H1 (cell line): ENCODE results near the gene FKBP1B. TPM values are rescaled to one million over a fixed set of nuclear protein-coding genes. Genes with fewer than 3 reads are reported as not detected.

Source experiments
- CTCF ChIA-PET: fragments of 300-600 bp; sonication (Branson Sonifier 250); formaldehyde crosslinking; loops from one replicate; lab custom pipeline; 2021; ENCODE audit not compliant: partially characterized antibody; lab: Charles Lee
- POLR2A ChIA-PET: fragments of 300-600 bp; sonication (Branson Sonifier 250); formaldehyde crosslinking; loops from one replicate; lab custom pipeline; 2021; ENCODE audit warnings: inconsistent platforms; ENCODE audit not compliant: partially characterized antibody; lab: Charles Lee
- DNase-seq, 2 experiments: peaks; one replicate each; pipeline versions ENCODE4 v3.0.0 to v3.0.0-alpha.2; 2010 to 2022; ENCODE audit warnings: low spot score in 2 of 2, low read depth in 1 of 2, mixed read lengths in 1 of 2
- FAIRE-seq: peaks from 2 replicates; lab custom pipeline; 2011; peaks lifted over from hg19 to GRCh38; lab: Jason Lieb, UNC
- H2AFZ ChIP-seq: 2 replicates; pipeline ENCODE4 v1.8.1; 2012; ENCODE audit warnings: low read length, inconsistent platforms
- H2AK5ac ChIP-seq: 2 replicates; pipeline ENCODE4 v1.6.1; 2013; ENCODE audit warnings: low read depth, low read length
- H2BK120ac ChIP-seq: replicated peaks from 2 replicates; pipeline ENCODE3; 2013; ENCODE audit warnings: low read depth, low read length, inconsistent platforms
- H2BK12ac ChIP-seq: 2 replicates; pipeline ENCODE4 v1.6.1; 2013; ENCODE audit warnings: low read depth, low read length
- H2BK15ac ChIP-seq: 2 replicates; pipeline ENCODE4 v1.6.1; 2013; ENCODE audit warnings: low read length
- H2BK20ac ChIP-seq: 2 replicates; pipeline ENCODE4 v1.6.1; 2013; ENCODE audit warnings: low read length
- H2BK5ac ChIP-seq: 2 replicates; pipeline ENCODE4 v1.6.1; 2013; ENCODE audit warnings: low read depth, low read length
- H3K14ac ChIP-seq: 2 replicates; pipeline ENCODE4 v1.6.1; 2013; ENCODE audit warnings: inconsistent platforms; ENCODE audit not compliant: insufficient read length
- H3K18ac ChIP-seq: 2 replicates; pipeline ENCODE4 v1.6.1; 2013; ENCODE audit warnings: low read length; ENCODE audit errors: extremely low read depth
- H3K23ac ChIP-seq: 2 replicates; pipeline ENCODE4 v1.6.1; 2013; ENCODE audit warnings: inconsistent platforms; ENCODE audit not compliant: insufficient read length
- H3K23me2 ChIP-seq: 2 replicates; pipeline ENCODE4 v1.6.1; 2013; ENCODE audit warnings: low read depth, low read length
- H3K27ac ChIP-seq: 2 replicates; pipeline ENCODE4 v1.6.1; 2011; ENCODE audit warnings: low read depth, low read length, inconsistent platforms
- H3K27me3 ChIP-seq, 4 experiments: replicated peaks in 1 of 4; 1 replicate in 1 of 4; 2 replicates in 3 of 4; pipeline versions ENCODE4 v1.6.1 to v1.8.1; 2011 to 2013; ENCODE audit warnings: low read length in 3 of 4, mild to moderate bottlenecking in 3 of 4, inconsistent platforms in 2 of 4, mixed read lengths in 2 of 4, moderate library complexity in 1 of 4; ENCODE audit not compliant: control insufficient read depth in 3 of 4, insufficient read depth in 3 of 4; ENCODE audit errors: extremely low read depth in 1 of 4
- H3K36me3 ChIP-seq, 4 experiments: 2 replicates each; pipeline versions ENCODE4 v1.6.1 to v1.8.1; 2011 to 2013; ENCODE audit warnings: mild to moderate bottlenecking in 4 of 4, low read length in 3 of 4, moderate library complexity in 2 of 4, control low read depth in 1 of 4, inconsistent platforms in 1 of 4; ENCODE audit not compliant: insufficient read depth in 4 of 4, control insufficient read depth in 2 of 4
- H3K4ac ChIP-seq: replicated peaks from 2 replicates; pipeline ENCODE3; 2013; ENCODE audit warnings: low read length, low read depth, mixed read lengths, inconsistent platforms; ENCODE audit not compliant: insufficient read length
- H3K4me1 ChIP-seq, 4 experiments: replicated peaks in 1 of 4; 1 replicate in 1 of 4; 2 replicates in 3 of 4; pipeline versions ENCODE4 v1.6.1 to v1.8.1; 2011 to 2013; ENCODE audit warnings: low read length in 3 of 4, inconsistent platforms in 2 of 4, mixed read lengths in 1 of 4; ENCODE audit not compliant: insufficient read depth in 4 of 4, control insufficient read depth in 3 of 4
- H3K4me2 ChIP-seq, 2 experiments: 2 replicates each; pipeline versions ENCODE4 v1.6.1 to v1.8.1; 2011 to 2013; ENCODE audit warnings: low read depth in 2 of 2, low read length in 2 of 2, control low read depth in 1 of 2, inconsistent platforms in 1 of 2, mild to moderate bottlenecking in 1 of 2; ENCODE audit not compliant: insufficient read depth in 1 of 2
- H3K4me3 ChIP-seq, 4 experiments: fragments of 200-600, 300-600 bp in 1 of 4; sonication (generic), shearing (Covaris generic), sonication (Bioruptor Twin) in 1 of 4; 2 replicates each; pipeline versions ENCODE4 v1.5.1 to v1.8.1; 2011 to 2016; ENCODE audit warnings: low read length in 4 of 4, low read depth in 3 of 4, control low read depth in 2 of 4, inconsistent platforms in 2 of 4, mild to moderate bottlenecking in 2 of 4, mixed read lengths in 1 of 4, moderate library complexity in 1 of 4; ENCODE audit not compliant: insufficient read depth in 2 of 4; ENCODE audit errors: extremely low read depth in 1 of 4
- H3K56ac ChIP-seq: replicated peaks from 2 replicates; pipeline ENCODE3; 2013; ENCODE audit warnings: low read depth, mild to moderate bottlenecking, mixed read lengths, low read length, inconsistent platforms; ENCODE audit not compliant: insufficient read length
- H3K79me1 ChIP-seq: 2 replicates; pipeline ENCODE4 v1.6.1; 2013; ENCODE audit warnings: low read depth, low read length, control low read depth
- H3K79me2 ChIP-seq, 2 experiments: 2 replicates each; pipeline versions ENCODE4 v1.6.1 to v1.8.1; 2012 to 2013; ENCODE audit warnings: low read length in 2 of 2, mild to moderate bottlenecking in 2 of 2, inconsistent platforms in 1 of 2; ENCODE audit not compliant: insufficient read depth in 2 of 2, control insufficient read depth in 1 of 2
- H3K9ac ChIP-seq, 4 experiments: replicated peaks in 1 of 4; 1 replicate in 1 of 4; 2 replicates in 3 of 4; pipeline versions ENCODE4 v1.6.1 to v1.8.1; 2011 to 2013; ENCODE audit warnings: low read depth in 3 of 4, low read length in 3 of 4, control low read depth in 2 of 4, mild to moderate bottlenecking in 2 of 4, moderate library complexity in 2 of 4, inconsistent platforms in 1 of 4; ENCODE audit errors: extremely low read depth in 1 of 4
- H3K9me3 ChIP-seq, 2 experiments: 2 replicates each; pipeline versions ENCODE4 v1.6.1 to v1.8.1; 2012 to 2013; ENCODE audit warnings: mild to moderate bottlenecking in 2 of 2, moderate library complexity in 2 of 2, control low read depth in 1 of 2, inconsistent platforms in 1 of 2, low read depth in 1 of 2, low read length in 1 of 2, mixed read lengths in 1 of 2; ENCODE audit not compliant: insufficient read depth in 2 of 2
- H4K20me1 ChIP-seq, 2 experiments: replicated peaks in 1 of 2; 2 replicates each; pipeline versions ENCODE3 to v1.8.1; 2011 to 2013; ENCODE audit warnings: inconsistent platforms in 2 of 2, low read length in 2 of 2, mild to moderate bottlenecking in 1 of 2; ENCODE audit not compliant: insufficient read depth in 2 of 2, control insufficient read depth in 1 of 2
- H4K5ac ChIP-seq: 2 replicates; pipeline ENCODE4 v1.6.1; 2013; ENCODE audit warnings: low read length, low read depth, mixed read lengths, inconsistent platforms; ENCODE audit not compliant: insufficient read length
- H4K8ac ChIP-seq: 2 replicates; pipeline ENCODE4 v1.8.0; 2013; ENCODE audit warnings: mild to moderate bottlenecking, moderate library complexity, low read length, inconsistent platforms; ENCODE audit not compliant: insufficient read depth; ENCODE audit errors: extremely low read depth
- H4K91ac ChIP-seq: replicated peaks from 2 replicates; pipeline ENCODE3; 2013; ENCODE audit warnings: low read length, mixed read lengths, inconsistent platforms; ENCODE audit not compliant: insufficient read length
- ASH2L ChIP-seq: fragments of 200-600, 300-600 bp; sonication (generic); IDR thresholded peaks from one replicate; pipeline ENCODE4 v1.7.1; 2017; ENCODE audit warnings: low read length
- BACH1 ChIP-seq: IDR thresholded peaks from 2 replicates; pipeline ENCODE4 v1.6.1; 2012; ENCODE audit warnings: low read length, improper control_type of control experiment
- CBX5 ChIP-seq: fragments of 300-800, 300-1000 bp; sonication (generic); IDR thresholded peaks from 2 replicates; pipeline ENCODE4 v1.7.1; 2016; ENCODE audit warnings: antibody characterized with exemption, low read length, low read depth
- GTF2F1 ChIP-seq: IDR thresholded peaks from 2 replicates; pipeline ENCODE4 v1.6.1; 2012; ENCODE audit warnings: low read depth, low read length, improper control_type of control experiment, borderline replicate concordance
- KDM1A ChIP-seq: fragments of 200-600, 300-600 bp; sonication (generic); IDR thresholded peaks from 2 replicates; pipeline ENCODE4 v1.7.1; 2016; ENCODE audit warnings: mild to moderate bottlenecking, low read length, borderline replicate concordance
- RFX5 ChIP-seq: IDR thresholded peaks from 2 replicates; pipeline ENCODE4 v1.6.1; 2011; ENCODE audit warnings: low read depth, low read length, improper control_type of control experiment, borderline replicate concordance
- RXRA ChIP-seq: IDR thresholded peaks from 2 replicates; pipeline ENCODE4 v1.6.1; 2011; ENCODE audit warnings: low read depth, mild to moderate bottlenecking, low read length, moderate library complexity; ENCODE audit not compliant: insufficient read depth
- SIX5 ChIP-seq: IDR thresholded peaks from 2 replicates; pipeline ENCODE4 v1.6.1; 2011; ENCODE audit warnings: mild to moderate bottlenecking, low read depth, low read length
- TAF7 ChIP-seq: optimal IDR thresholded peaks from 2 replicates; pipeline ENCODE3; 2011; ENCODE audit warnings: low read depth, mild to moderate bottlenecking, inconsistent platforms, low read length, moderate library complexity, borderline replicate concordance
- TEAD4 ChIP-seq: IDR thresholded peaks from 2 replicates; pipeline ENCODE4 v1.6.1; 2012; ENCODE audit warnings: low read depth, low read length, inconsistent platforms, mixed read lengths
- WGBS, 2 experiments: shearing (Covaris generic) in 1 of 2; methylation state at CpG; one replicate each; pipeline versions ENCODE4 v1.1.6 to v1.1.7; 2013 to 2015; ENCODE audit warnings: low lambda C conversion rate in 2 of 2, mixed read lengths in 2 of 2, inconsistent platforms in 1 of 2, low coverage in 1 of 2, missing lambda C conversion rate in 1 of 2; ENCODE audit not compliant: insufficient replicate concordance in 2 of 2, insufficient coverage in 1 of 2, insufficient read length in 1 of 2; ENCODE audit errors: extremely low coverage in 1 of 2, missing lambda C conversion rate in 1 of 2; 5-methylcytosine and 5-hydroxymethylcytosine counted together
- polyA plus RNA-seq, 7 experiments: library from polyadenylated mRNA; depleted of rRNA in 3 of 7; stranded (reverse) in 5 of 7; unstranded in 2 of 7; fragments of >200 nt in 5 of 7; fragments of 200-250 nt in 2 of 7; gene quantifications; 1 replicate in 5 of 7; 2 replicates in 1 of 7; 4 replicates in 1 of 7; pipeline versions ENCODE4 v1.2.1 to v1.2.3, GENCODE V29; 2011 to 2013; ENCODE audit warnings: missing spikeins in 2 of 7, mixed read lengths in 2 of 7
- total RNA-seq: library from RNA; stranded (reverse); fragmentation: NEBNext Ultra II Directional; extraction: Animal tissue kit (Norgen Biotek cat#: 25700); gene quantifications from 2 replicates; pipeline ENCODE4 v1.2.1, GENCODE V29; 2021
- TF ChIP-seq, protein P1 (sequence below): IDR thresholded peaks from 2 replicates; pipeline ENCODE4 v1.6.1; 2012; ENCODE audit warnings: inconsistent platforms
- TF ChIP-seq, protein P2 (sequence below): IDR thresholded peaks from 2 replicates; pipeline ENCODE4 v1.6.1; 2012; ENCODE audit warnings: inconsistent platforms

FKBP1B gene
- total and polyA plus RNA-seq, 2 of the 8 experiments (the other 6 are each of a cell fraction or from before 2014, with no cell fraction given): 50.8 to 151 TPM

DNA sequence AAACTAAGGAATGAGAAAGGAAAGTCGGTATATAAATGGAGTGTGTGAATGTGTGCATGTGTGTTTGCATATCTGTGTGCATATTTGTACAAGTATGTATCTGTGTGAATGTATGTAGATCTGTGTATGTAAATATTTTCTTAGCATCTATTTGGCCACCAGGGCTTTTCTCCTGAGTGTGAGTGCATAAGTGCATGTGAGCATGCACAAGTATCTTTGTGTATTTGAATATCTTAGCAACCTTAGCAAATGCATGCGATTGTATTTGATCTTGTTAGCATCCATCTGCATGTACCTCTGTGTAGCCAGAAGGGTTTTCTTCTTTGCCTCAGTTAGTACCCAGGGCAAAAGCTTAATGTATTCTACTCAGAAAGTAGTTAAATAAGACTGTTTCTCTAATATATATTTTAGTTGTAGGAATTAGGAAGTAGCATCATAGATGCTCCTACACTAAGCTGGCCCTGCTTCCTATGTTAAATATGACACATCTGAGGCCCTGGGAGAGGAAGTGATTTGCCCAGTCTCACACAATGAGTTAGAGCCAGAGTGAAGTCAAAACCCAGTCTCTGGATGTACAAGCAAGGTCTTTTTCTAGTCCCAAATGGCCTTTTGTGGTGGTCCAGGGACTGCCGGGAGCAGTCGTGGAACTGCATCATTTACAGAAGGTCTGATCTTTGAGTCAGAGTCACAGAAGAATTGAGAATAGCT is 9.2 kb downstream of the FKBP1B start:
- H3K79me2 ChIP-seq: no peaks in the 10 kb centered on the region
- H2BK12ac ChIP-seq: no peak overlapping the region
- H3K56ac ChIP-seq: peak overlapping the region; percentile 79
- TF ChIP-seq ASH2L (no peak), CBX5 (no peak), RXRA (no peak), TEAD4 (no peak), RFX5 (no peak), KDM1A (no peak), SIX5 (no peak), GTF2F1 (no peak), BACH1 (no peak), TAF7 (no peak)
- TF ChIP-seq, protein P1, sequence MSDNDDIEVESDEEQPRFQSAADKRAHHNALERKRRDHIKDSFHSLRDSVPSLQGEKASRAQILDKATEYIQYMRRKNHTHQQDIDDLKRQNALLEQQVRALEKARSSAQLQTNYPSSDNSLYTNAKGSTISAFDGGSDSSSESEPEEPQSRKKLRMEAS: no peak
- TF ChIP-seq, protein P2, sequence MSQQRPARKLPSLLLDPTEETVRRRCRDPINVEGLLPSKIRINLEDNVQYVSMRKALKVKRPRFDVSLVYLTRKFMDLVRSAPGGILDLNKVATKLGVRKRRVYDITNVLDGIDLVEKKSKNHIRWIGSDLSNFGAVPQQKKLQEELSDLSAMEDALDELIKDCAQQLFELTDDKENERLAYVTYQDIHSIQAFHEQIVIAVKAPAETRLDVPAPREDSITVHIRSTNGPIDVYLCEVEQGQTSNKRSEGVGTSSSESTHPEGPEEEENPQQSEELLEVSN: no peak

More for the DNA sequence above, 9.2 kb downstream of the FKBP1B start:
- peaks cover 0 to 22% (median 6%) of the 10 kb centered on the region in 4 experiments; a peak in 4 of 8 replicates for H3K36me3 ChIP-seq
- H3K4me3 ChIP-seq: no peak overlapping the region
- FAIRE-seq (no peak), DNase-seq (no peak)
- no peak overlapping the region for H3K9ac ChIP-seq
- H3K27me3 ChIP-seq: no peaks in the 10 kb centered on the region
- no peak overlapping the region for H3K23ac ChIP-seq
- no peak overlapping the region for H2AFZ ChIP-seq
- no peaks in the 10 kb centered on the region for H3K79me1 ChIP-seq
- H3K9me3 ChIP-seq: no peaks in the 10 kb centered on the region
- no peak overlapping the region for H2BK5ac ChIP-seq
- H2BK120ac ChIP-seq: no peak overlapping the region
- H3K4me1 ChIP-seq: no peaks in the 10 kb centered on the region
- no peak overlapping the region for H2AK5ac ChIP-seq
- 85% methylated on average over 4 of the region's 4 CpGs; no CpG with 5 or more reads in 1 of the 2 experiments for WGBS, 2 experiments
- no peak overlapping the region for H4K91ac ChIP-seq
- H3K18ac ChIP-seq: no peak overlapping the region
- ChIA-PET POLR2A (interaction anchor here (0.7 to 1.8 kb wide), 3 partner anchors 8 to 17 kb away, joined by 3 to 13 read pairs (median 5); partner anchors contain the start of genes SF3B6 and WDCP), CTCF (interaction anchor here (0.6 to 4.0 kb wide), 10 partner anchors 8 to 234 kb away, joined by 3 to 31 read pairs (median 9); partner anchors contain the start of genes ATAD2B, FKBP1B, TP53I3 and WDCP)
- H4K20me1 ChIP-seq: peaks cover 2 to 4% of the 10 kb centered on the region in 2 experiments
- H4K8ac ChIP-seq: no peak overlapping the region
- H2BK15ac ChIP-seq: no peak overlapping the region
- H3K27ac ChIP-seq: no peak overlapping the region
- H4K5ac ChIP-seq: no peak overlapping the region
- no peak overlapping the region for H3K14ac ChIP-seq
- no peaks in the 10 kb centered on the region for H3K23me2 ChIP-seq
- no peak overlapping the region for H3K4ac ChIP-seq
- H2BK20ac ChIP-seq: no peak overlapping the region
- no peak overlapping the region for H3K4me2 ChIP-seq
